Body of pancreas (tissue), 4 donors: Measurements from ENCODE around the gene RPUSD1.

ENCODE experiments used
- CTCF ChIP-seq, 7 experiments: fragments of 450-650 bp in 4 of 7; fragments of 200-600 bp in 3 of 7; sonication (generic) in 3 of 7; IDR thresholded peaks; one replicate each; pipeline ENCODE4 v1.5.1; 2016 to 2019; ENCODE audit warnings: antibody characterized with exemption in 7 of 7
- POLR2A ChIP-seq, 3 donors: fragments of 450-650 bp; IDR thresholded peaks; one replicate each; pipeline ENCODE4 v1.6.1; 2016; ENCODE audit warnings: antibody characterized with exemption in 3 of 3, mild to moderate bottlenecking in 2 of 3

- TF ChIP-seq CTCF (IDR thresholded peaks at IDR 0.05) = no peak
- no peak for TF ChIP-seq POLR2A (IDR thresholded peaks at IDR 0.05)
Observed at GRCh38 chr16:791131-791530, 3.0 kb upstream of the RPUSD1 start.
